ENCODE data around the gene APBA2.

The APBA2 gene

GRCh38 chr15:28936081-28936480 lies 50.3 kb downstream of the APBA2 start:
- Histone ChIP-seq H3K27ac (ENCODE audit: low read length) (no peak overlapping the region), H3K4me1 (ENCODE audit: low read length) (peaks cover 55% of the 10 kb centered on the region), H2AFZ (ENCODE audit: low read depth, low read length) (peak overlapping the region; percentile 52; the same call in 1 of the 2 replicates), H3K27me3 (ENCODE audit: low read depth, low read length) (no peaks in the 10 kb centered on the region), H3K9me3 (ENCODE audit: insufficient read depth, low read length) (no peaks in the 10 kb centered on the region), H3K4me2 (ENCODE audit: low read length) (peak overlapping the region; percentile 71; the same call in 1 of the 2 replicates), H4K20me1 (ENCODE audit: insufficient read depth, low read length) (no peaks in the 10 kb centered on the region), H3K4me3 (ENCODE audit: low read length) (no peak overlapping the region), H3K9ac (ENCODE audit: low read length) (peak overlapping the region; percentile 9; the same call in 1 of the 2 replicates), H3K79me2 (ENCODE audit: low read length) (no peaks in the 10 kb centered on the region), H3K36me3 (replicated peaks; ENCODE audit: low read depth, low read length) (no peaks in the 10 kb centered on the region)
- TF ChIP-seq CTCF (IDR thresholded peaks at IDR 0.05; ENCODE audit: low read depth, low read length) (no peak), EZH2phosphoT487 (IDR thresholded peaks at IDR 0.05; ENCODE audit: low read depth) (no peak)

- peaks cover 55% of the 10 kb centered on the region for H3K4me1 ChIP-seq (ENCODE audit: low read length)
- peak overlapping the region; percentile 52; the same call in 1 of the 2 replicates for H2AFZ ChIP-seq (ENCODE audit: low read depth, low read length)
Measured at GRCh38 chr15:28936481-28936881, 50.7 kb downstream of the APBA2 start.

GRCh38 chr15:28937271-28937670 lies 51.5 kb downstream of the APBA2 start:
- no peak overlapping the region for H2AFZ ChIP-seq (ENCODE audit: low read depth, low read length)
- TF ChIP-seq CTCF (IDR thresholded peaks at IDR 0.05; ENCODE audit: low read depth, low read length) (no peak), EZH2phosphoT487 (IDR thresholded peaks at IDR 0.05; ENCODE audit: low read depth) (no peak)
- no peaks in the 10 kb centered on the region for H4K20me1 ChIP-seq (ENCODE audit: insufficient read depth, low read length)
- H3K4me3 ChIP-seq (ENCODE audit: low read length), result no peak overlapping the region
- H3K36me3 ChIP-seq (replicated peaks; ENCODE audit: low read depth, low read length), result no peaks in the 10 kb centered on the region
- H3K9ac ChIP-seq (ENCODE audit: low read length), result no peak overlapping the region; the same call in 1 of the 2 replicates
- no peaks in the 10 kb centered on the region for H3K9me3 ChIP-seq (ENCODE audit: insufficient read depth, low read length)
- no peaks in the 10 kb centered on the region for H3K27me3 ChIP-seq (ENCODE audit: low read depth, low read length)
- no peak overlapping the region for H3K27ac ChIP-seq (ENCODE audit: low read length)
- 0 out of 2 replicates have a peak overlapping the region, but pooled peaks have one; percentile 44 for H3K4me2 ChIP-seq (ENCODE audit: low read length)
- peaks cover 55% of the 10 kb centered on the region for H3K4me1 ChIP-seq (ENCODE audit: low read length)
- H3K79me2 ChIP-seq (ENCODE audit: low read length), result no peaks in the 10 kb centered on the region

More at GRCh38 chr15:28936481-28936881, 50.7 kb downstream of the APBA2 start:
- no peaks in the 10 kb centered on the region for H3K36me3 ChIP-seq (replicated peaks; ENCODE audit: low read depth, low read length)
- peak overlapping the region; percentile 44 for H3K4me2 ChIP-seq (ENCODE audit: low read length)
- no peaks in the 10 kb centered on the region for H3K79me2 ChIP-seq (ENCODE audit: low read length)
- no peaks in the 10 kb centered on the region for H3K27me3 ChIP-seq (ENCODE audit: low read depth, low read length)
- TF ChIP-seq CTCF (IDR thresholded peaks at IDR 0.05; ENCODE audit: low read depth, low read length), result no peak
- no peak for TF ChIP-seq EZH2phosphoT487 (IDR thresholded peaks at IDR 0.05; ENCODE audit: low read depth)
- H3K27ac ChIP-seq (ENCODE audit: low read length), result no peak overlapping the region; the same call in 1 of the 2 replicates
- H4K20me1 ChIP-seq (ENCODE audit: insufficient read depth, low read length), result no peaks in the 10 kb centered on the region
- H3K9ac ChIP-seq (ENCODE audit: low read length), result peak overlapping the region; percentile 9; the same call in 1 of the 2 replicates
- no peak overlapping the region for H3K4me3 ChIP-seq (ENCODE audit: low read length)
- no peaks in the 10 kb centered on the region for H3K9me3 ChIP-seq (ENCODE audit: insufficient read depth, low read length)

- Histone ChIP-seq H2AFZ (ENCODE audit: low read depth, low read length) (no peak overlapping the region), H3K27me3 (ENCODE audit: low read depth, low read length) (no peaks in the 10 kb centered on the region), H3K36me3 (replicated peaks; ENCODE audit: low read depth, low read length) (no peaks in the 10 kb centered on the region), H3K4me3 (ENCODE audit: low read length) (no peak overlapping the region), H4K20me1 (ENCODE audit: insufficient read depth, low read length) (no peaks in the 10 kb centered on the region), H3K4me1 (ENCODE audit: low read length) (peaks cover 18% of the 10 kb centered on the region), H3K9ac (ENCODE audit: low read length) (no peak overlapping the region), H3K79me2 (ENCODE audit: low read length) (no peaks in the 10 kb centered on the region), H3K4me2 (ENCODE audit: low read length) (no peak overlapping the region), H3K9me3 (ENCODE audit: insufficient read depth, low read length) (no peaks in the 10 kb centered on the region; the same call in 1 of the 2 replicates), H3K27ac (ENCODE audit: low read length) (no peak overlapping the region)
- TF ChIP-seq CTCF (IDR thresholded peaks at IDR 0.05; ENCODE audit: low read depth, low read length), result no peak
- no peak for TF ChIP-seq EZH2phosphoT487 (IDR thresholded peaks at IDR 0.05; ENCODE audit: low read depth)
Measured at GRCh38 chr15:28942046-28942445, 56.3 kb downstream of the APBA2 start.
